AG09309 (cell line): Measurements from ENCODE around the gene PRRC2B.

Experiments
- DNase-seq: peaks from one replicate; pipeline ENCODE4 v3.0.0-alpha.2; 2010; ENCODE audit warnings: low read depth
- H3K4me3 ChIP-seq: 2 replicates; pipeline ENCODE4 v1.5.1; 2011; ENCODE audit warnings: mild to moderate bottlenecking, low read depth, low read length, moderate library complexity; ENCODE audit not compliant: control insufficient read depth
- TF ChIP-seq, protein P1 (sequence below): IDR thresholded peaks from 2 replicates; pipeline ENCODE4 v1.5.1; 2011; ENCODE audit warnings: mild to moderate bottlenecking, low read depth, low read length, inconsistent platforms; ENCODE audit not compliant: insufficient read depth, control insufficient read depth; ENCODE audit errors: missing control alignments

Gene PRRC2B

DNA sequence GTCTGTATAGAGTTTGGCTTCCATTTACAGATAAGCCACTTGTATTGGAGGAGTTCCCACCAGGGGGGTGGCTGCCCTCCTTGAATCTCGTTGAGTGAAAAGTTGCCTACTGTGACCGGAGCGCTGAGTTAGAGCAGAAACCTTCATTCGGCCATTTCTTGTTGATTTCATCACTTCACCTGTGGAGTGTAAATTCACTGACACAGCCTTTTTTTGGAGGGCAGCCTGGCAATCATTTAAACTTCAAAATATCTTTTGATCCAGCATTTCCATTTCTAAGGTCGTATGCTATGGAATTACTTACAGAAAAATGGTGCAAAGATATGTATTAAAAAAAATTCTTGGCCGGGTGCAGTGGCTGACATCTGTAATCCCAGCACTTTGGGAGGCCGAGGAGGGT lies 40.8 kb downstream of the PRRC2B start:
- TF ChIP-seq, protein P1, sequence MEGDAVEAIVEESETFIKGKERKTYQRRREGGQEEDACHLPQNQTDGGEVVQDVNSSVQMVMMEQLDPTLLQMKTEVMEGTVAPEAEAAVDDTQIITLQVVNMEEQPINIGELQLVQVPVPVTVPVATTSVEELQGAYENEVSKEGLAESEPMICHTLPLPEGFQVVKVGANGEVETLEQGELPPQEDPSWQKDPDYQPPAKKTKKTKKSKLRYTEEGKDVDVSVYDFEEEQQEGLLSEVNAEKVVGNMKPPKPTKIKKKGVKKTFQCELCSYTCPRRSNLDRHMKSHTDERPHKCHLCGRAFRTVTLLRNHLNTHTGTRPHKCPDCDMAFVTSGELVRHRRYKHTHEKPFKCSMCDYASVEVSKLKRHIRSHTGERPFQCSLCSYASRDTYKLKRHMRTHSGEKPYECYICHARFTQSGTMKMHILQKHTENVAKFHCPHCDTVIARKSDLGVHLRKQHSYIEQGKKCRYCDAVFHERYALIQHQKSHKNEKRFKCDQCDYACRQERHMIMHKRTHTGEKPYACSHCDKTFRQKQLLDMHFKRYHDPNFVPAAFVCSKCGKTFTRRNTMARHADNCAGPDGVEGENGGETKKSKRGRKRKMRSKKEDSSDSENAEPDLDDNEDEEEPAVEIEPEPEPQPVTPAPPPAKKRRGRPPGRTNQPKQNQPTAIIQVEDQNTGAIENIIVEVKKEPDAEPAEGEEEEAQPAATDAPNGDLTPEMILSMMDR: no peak

DNA sequence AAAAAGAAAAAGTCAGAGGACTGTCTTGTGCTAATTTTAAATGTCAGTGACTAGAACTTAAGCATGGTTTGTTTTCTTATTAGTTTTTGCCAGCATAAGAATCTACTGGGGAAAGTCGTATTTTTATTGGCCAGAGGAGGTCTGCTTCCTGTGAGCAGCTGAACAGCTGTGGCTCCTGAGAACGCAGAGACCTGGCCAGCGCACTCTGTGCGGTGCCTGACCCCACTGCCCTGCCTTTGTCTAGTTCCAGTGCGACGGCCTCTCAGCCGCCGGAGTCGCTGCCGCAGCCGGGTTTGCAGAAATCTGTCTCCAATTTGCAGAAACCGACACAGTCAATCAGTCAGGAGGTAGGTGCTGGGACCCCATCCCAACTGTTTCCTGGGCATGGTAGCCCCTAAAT lies 42.5 kb downstream of the PRRC2B start:
- H3K4me3 ChIP-seq: no peak overlapping the region
- TF ChIP-seq, protein P1: no peak
- no peak for DNase-seq

More for the DNA sequence above, 40.8 kb downstream of the PRRC2B start:
- H3K4me3 ChIP-seq: no peak overlapping the region
- no peak for DNase-seq

DNA sequence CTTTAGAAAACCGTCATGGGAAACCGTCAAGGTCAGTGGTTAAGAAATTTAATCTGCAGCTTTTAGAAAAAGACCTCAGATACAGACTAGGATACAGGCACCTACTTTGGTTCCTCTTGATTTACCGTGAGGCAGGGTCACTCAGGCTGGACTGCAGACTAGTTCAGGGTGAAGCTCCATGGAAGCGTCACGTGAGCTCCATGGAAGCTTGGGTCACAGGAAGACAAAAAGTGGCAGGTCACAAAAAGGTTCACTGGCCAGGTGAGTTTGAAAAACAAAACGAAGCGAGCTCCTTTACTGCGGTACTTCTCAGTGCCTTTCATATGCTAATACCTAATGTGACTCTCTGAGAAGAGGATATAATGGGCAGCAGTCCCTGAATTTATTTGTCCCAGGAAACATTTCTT lies 43.0 kb downstream of the PRRC2B start:
- DNase-seq: no peak
- TF ChIP-seq, protein P1: no peak
- no peak overlapping the region for H3K4me3 ChIP-seq

DNA sequence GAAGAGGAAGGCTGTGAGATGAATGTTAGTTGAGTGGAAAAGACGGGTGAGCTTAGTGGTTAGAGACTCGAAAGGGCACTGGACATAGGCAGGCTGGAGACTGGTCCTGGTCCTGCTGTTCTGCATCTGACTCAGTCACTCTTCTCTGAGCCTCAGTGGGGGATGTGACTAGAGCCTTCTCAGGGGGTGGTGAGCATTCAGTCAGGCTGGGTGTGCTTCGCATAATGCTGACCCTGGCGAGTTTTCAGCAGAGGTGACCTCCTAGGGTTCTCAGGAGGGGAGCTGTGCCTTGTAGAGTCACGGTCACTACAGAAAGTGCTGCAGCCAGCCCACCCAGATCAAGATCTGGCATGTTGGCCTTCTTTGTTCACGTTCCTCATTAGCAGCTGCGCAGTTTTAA lies 44.3 kb downstream of the PRRC2B start:
- TF ChIP-seq, protein P1: no peak
- H3K4me3 ChIP-seq: no peak overlapping the region
- DNase-seq: no peak

DNA sequence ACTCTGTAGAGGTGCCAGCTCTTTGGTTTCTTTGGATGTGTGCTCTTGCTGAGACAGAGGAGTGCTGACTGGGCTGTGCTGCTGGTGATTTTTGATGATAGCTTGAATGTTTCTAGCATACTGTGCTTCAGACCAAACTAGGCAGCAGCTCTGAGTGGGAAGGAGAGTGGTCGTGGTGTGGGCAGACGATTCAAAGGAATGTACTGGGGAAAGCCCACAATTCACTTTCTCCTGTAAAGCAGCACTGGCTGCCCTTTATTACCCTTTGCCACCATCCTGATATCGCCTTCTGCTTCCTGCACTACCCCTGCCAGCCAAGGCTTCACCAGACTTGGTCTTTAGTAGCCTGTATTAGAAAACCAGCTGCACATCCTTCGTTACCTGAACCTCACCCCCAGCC lies 45.3 kb downstream of the PRRC2B start:
- DNase-seq: no peak
- no peak overlapping the region for H3K4me3 ChIP-seq
- TF ChIP-seq, protein P1: no peak

DNA sequence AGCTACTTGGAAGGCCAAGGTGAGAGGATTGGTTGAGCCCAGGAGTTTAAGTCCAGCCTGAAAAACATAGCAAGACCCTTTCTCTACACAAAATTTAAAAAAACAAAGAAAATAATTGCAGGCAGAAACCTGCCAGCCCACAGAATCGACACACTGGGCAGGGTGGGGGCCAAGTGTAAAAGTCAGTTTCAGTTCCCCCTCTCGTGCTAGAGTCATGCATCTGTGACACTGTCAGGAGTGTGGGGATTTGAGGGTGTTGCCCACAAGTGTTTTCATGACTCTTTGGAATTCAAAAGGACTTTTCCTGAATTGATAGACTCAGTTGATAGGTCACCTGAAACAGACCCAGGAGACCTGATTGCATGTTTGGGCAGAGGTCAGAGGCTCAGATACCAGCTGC lies 47.6 kb downstream of the PRRC2B start:
- TF ChIP-seq, protein P1: no peak
- no peak for DNase-seq

DNA sequence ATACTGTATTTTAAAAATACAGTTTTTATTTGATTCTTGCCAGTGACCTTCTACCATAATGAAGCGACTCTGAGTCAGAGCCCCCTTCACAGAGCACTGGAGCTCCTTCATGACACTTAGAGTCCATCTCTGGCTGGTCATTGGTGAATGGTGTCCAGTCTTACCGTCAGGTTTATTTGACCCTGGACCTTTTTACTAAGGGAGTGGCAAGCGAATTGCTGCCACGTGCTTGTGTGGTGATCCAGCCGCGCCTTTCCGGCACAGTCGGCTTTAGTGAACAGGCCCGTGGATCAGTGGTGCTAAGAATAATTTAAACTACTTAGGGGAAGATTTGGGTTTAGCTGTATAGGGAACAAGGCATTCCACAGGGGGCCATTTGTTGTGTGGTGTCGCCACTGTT lies 48.5 kb downstream of the PRRC2B start:
- no peak overlapping the region for H3K4me3 ChIP-seq
- TF ChIP-seq, protein P1: no peak
- no peak for DNase-seq

More for the DNA sequence above, 47.6 kb downstream of the PRRC2B start:
- H3K4me3 ChIP-seq: no peak overlapping the region
